Fibroblast of upper back skin (primary cell): ENCODE measurements around the gene DCTPP1.

Source experiments
- DNase-seq: peaks from one replicate; pipeline ENCODE4 v3.0.0-alpha.2; 2013

The DCTPP1 gene

DNA sequence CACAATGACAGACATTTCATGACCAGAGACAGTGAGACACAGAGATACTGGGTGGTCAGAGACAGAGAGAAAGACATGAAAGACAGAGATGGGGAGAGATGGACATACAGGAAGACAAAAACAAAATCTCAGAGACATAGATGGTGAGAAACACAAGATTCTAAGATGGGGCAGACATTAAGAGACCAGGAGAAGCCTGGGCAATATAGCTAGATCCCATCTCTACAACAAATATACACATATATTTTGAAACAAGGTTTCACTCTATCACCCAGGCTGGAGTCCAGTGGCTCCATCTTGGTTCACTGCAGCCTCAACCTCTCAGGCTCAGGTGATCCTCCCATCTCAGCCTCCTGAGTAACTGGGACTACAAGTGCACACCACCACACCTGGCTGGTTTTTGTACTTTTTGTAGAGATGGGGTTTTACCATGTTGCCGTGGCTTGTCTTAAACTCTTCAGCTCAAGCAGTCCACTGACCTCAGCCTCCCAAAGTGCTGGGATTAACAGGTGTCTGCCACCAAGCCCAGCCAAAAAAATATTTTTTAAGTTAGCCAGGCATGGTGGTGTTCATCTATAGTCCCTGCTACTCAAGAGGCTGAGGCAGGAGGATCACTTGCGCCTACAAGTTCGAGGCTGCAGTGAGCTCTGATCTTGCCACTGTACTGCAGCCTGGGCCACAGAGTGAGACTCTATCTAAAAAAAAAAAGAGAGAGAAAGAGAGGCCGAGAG lies 49.6 kb downstream of the DCTPP1 start:
- no peak for DNase-seq

DNA sequence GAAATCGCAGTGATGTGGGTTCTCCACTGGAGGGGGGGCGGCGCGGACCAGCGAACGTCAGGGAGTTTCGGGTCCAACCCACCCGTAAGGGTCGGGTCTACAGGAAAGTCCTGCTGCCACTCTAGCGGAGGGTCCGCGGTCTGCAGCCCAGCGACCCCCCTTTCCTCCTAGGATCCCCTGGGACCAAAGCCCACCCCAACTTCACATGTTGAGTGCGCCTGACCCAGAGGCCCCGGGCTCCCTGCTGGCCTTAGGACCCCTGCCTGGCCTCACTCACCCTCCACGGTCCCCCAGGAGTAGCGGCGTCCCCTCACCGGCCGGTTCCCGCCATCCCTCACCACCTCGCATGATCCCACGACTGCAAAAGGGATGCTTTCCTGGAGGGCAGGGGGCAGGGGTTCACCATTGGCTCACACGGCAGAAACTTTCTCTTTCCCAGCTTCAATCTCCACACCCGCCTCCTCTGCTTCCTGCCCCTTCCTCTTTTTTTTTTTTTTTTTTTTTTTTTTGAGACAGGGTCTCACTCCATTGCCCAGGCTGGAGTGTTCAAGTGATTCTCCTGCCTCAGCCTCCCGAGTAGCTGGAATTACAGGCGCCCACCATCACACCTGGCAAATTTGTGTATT lies 50.6 kb downstream of the DCTPP1 start:
- DNase-seq = no peak

DNA sequence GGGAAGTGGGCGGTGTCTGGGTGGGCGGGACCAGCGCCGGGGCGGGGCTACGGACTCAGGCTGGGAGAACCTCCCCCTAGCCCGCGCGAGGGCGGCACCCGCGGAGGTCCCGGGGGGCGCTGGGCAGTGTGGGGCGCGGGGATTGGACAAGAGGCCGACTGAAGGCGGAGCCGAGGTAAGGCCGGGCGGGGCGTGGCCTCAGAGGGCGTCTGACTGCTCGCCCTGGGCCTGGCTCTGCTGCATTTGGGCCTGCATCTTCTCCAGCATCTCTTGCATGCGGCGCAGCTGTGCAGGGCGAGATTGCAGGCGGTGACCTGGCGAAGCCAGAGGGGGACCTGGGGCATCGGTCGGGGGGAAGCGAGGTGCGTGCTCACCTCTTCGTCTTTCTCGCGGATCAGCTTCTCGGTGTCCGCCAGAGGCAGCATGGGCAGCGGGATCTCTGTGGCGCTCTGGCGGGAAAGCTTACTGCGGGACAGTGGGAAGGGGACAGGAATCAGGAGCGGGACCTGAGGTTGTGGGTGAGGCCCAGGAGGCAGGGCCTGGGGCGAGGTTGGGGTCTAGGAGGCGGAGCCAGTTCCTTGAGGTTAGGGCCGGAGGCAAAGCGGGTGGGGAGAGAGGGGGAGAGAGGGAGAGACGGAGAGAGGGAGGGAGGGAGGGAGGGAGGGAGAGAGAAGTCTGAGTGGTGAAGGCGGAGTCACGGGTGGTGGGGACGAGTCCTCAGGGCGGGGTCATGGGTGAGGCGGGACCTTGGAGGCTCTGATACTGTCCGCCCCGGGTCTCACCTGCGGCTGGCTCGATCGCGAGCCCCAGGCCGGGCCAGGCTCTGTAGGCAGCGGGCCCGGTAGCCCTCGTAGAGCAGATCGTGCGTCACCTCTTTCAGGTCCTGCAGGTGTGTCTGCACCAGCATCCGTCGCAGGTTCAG lies 51.3 kb downstream of the DCTPP1 start:
- DNase-seq = peak; percentile 97

DNA sequence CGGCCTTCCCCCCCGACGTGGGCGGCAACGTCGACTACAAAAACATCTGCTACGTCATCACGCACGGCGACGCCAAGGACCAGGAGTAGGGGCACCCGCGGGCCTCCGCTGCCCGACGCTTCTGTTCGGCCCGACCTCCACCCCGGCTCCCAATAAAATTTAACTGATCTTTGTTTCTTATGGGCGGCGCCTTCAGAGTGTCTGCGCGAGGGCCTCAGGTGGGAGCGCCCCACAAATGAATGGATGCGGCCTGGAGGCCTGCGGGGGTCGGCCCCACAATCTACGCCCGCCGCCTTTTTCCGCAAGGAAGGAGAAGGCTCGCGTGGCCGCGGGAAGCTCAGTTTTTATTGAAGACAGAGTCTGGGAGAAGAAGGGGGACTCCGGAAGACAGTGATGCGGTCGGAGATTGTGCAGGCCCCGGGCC lies 52.0 kb downstream of the DCTPP1 start:
- DNase-seq = peak; percentile 89

DNA sequence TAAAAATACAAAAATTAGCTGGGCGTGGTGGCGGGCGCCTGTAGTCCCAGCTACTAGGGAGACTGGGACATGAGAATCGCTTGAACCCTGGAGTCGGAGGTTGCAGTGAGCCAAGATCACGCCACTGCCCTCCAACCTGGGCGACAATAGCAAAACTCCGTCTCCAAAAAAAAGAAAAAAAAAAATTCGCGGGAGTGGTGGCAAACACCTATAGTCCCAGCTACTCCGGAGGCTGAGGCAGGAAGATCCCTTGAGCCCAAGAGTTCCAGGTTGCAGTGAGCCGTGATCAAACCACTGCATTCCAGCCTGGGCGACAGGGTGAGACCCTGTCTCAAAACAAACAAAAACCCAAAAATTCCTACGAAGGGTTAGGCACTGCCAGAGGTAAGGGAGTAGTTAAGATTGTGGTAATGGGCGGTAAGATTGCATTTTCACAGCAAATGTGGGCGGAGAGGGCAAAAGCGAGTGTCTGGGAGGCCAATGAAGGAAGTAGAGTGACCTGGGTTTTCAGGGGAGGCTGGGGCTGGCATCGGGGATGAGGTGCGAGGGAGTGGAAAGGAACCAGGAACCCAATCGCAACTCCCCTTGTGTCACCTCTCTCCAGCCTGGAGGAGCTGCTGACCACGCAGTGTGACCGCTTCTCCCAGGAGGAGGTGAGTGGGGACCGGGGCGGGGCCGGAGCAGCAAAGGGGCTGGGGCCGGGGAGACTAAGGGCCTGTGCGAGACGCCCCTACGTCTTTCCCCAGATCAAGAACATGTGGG lies 52.6 kb downstream of the DCTPP1 start:
- no peak for DNase-seq

DNA sequence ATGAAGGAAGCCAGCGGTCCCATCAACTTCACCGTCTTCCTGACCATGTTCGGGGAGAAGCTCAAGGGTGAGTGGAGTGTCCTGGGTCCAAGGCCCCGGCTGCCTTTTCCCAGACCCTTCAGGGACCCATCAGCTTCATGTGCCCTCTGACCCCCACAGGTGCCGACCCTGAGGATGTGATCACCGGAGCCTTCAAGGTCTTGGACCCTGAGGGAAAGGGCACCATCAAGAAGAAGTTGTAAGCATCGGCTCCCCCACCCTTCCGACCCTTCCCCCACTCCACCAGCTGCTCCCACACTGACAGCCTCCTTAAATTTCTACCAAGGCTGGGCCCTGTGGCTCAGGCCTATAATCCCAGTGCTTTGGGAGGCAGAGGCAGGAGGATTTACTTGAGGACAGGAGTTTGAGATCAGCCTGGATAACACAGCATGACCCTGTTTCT lies 53.3 kb downstream of the DCTPP1 start:
- DNase-seq = no peak

DNA sequence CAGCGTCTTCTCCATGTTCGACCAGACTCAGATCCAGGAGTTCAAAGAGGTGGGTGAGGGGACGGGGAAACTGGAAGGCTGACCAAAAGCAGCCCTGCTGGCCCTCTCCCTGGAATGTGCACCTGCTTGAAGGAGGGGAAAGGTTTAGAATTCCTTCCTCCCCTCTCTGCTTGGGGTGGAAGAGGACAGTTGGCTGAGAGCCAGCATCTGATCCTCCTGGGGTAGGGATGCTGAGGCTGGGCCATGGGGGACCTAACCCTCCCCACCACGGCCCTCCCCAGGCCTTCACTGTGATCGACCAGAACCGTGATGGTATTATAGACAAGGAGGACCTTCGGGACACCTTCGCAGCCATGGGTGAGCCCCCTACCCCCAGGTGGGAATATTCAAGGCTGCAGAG lies 54.0 kb downstream of the DCTPP1 start:
- DNase-seq = no peak

DNA sequence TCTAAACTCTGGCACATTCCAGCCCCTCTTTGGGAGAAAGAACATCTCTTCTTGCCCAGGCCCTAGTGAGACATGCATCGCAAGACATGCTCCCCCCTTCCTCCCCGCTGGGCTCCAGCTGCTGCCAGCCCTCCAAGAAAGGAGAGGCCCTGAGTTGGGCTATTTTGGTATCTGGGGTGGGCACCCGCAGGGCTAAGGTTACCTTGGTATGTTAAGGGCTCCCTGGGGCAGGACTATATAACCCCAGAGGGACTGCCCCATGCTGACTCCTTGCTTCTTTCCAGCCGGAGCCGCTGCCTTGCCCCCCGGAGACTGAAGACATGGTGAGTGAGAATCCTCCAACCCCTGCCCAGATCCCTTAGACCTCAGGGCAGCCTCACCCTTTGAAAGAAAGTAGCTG lies 55.3 kb downstream of the DCTPP1 start, which contains the start of gene MYL11:
TSS of gene MYL11 (plus strand) at position 265 of the 400 bp plus-strand sequence. CDS start at position 321, 56 bp downstream.
- DNase-seq = no peak
